WERI-Rb-1 (cell line): ENCODE results near the gene DTL.

Experiments
- DNase-seq: peaks from one replicate; pipeline ENCODE4 v3.0.0-alpha.2; 2020
- H3K27ac ChIP-seq: fragments of 250-450 bp; sonication (Bioruptor Pico); 2 replicates; pipeline ENCODE4 v1.5.1; 2020; ENCODE audit warnings: mild to moderate bottlenecking, moderate library complexity
- H3K27me3 ChIP-seq: fragments of 250-450 bp; sonication (Bioruptor Pico); 2 replicates; pipeline ENCODE4 v1.5.1; 2021; ENCODE audit warnings: mild to moderate bottlenecking, low read depth, moderate library complexity; ENCODE audit not compliant: insufficient read depth, severe bottlenecking
- H3K36me3 ChIP-seq: fragments of 250-450 bp; sonication (Bioruptor Pico); 2 replicates; pipeline ENCODE4 v1.5.1; 2020; ENCODE audit warnings: mild to moderate bottlenecking, moderate library complexity
- H3K4me3 ChIP-seq: 2 replicates; pipeline ENCODE4 v1.5.1; 2011; ENCODE audit warnings: low read depth, mild to moderate bottlenecking, control low read depth, low read length
- H3K9me3 ChIP-seq: fragments of 250-450 bp; sonication (Bioruptor Pico); 2 replicates; pipeline ENCODE4 v1.5.1; 2021; ENCODE audit warnings: mild to moderate bottlenecking, moderate library complexity; ENCODE audit not compliant: severe bottlenecking
- TF ChIP-seq, protein P1 (sequence below): IDR thresholded peaks from 2 replicates; pipeline ENCODE4 v1.5.1; 2011; ENCODE audit warnings: low read depth, mild to moderate bottlenecking, control low read depth, inconsistent platforms, low read length

Gene DTL

DNA sequence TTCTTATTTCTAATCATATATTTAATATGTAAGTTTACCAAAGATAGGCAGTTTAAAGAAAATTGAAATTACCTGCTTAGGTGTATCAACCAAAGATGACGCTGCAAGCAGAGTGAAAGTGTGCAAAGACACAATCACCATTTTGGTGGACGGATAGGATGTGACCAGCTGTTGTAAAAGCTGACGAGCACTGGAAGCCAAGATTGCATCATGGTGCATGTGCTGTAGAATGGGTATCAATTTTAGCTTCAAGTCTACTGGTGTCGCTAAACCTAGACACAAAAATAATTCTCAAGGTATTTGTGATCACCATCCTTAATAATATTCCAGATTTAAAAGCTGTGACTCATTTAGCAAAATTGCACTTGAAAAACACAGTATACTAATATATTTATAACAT lies 28.4 kb upstream of the DTL start:
- no peak overlapping the region for H3K4me3 ChIP-seq
- no peaks in the 10 kb centered on the region for H3K9me3 ChIP-seq
- DNase-seq, result no peak
- TF ChIP-seq, protein P1, sequence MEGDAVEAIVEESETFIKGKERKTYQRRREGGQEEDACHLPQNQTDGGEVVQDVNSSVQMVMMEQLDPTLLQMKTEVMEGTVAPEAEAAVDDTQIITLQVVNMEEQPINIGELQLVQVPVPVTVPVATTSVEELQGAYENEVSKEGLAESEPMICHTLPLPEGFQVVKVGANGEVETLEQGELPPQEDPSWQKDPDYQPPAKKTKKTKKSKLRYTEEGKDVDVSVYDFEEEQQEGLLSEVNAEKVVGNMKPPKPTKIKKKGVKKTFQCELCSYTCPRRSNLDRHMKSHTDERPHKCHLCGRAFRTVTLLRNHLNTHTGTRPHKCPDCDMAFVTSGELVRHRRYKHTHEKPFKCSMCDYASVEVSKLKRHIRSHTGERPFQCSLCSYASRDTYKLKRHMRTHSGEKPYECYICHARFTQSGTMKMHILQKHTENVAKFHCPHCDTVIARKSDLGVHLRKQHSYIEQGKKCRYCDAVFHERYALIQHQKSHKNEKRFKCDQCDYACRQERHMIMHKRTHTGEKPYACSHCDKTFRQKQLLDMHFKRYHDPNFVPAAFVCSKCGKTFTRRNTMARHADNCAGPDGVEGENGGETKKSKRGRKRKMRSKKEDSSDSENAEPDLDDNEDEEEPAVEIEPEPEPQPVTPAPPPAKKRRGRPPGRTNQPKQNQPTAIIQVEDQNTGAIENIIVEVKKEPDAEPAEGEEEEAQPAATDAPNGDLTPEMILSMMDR, result no peak
- H3K27ac ChIP-seq, result no peak overlapping the region
- H3K36me3 ChIP-seq, result peaks cover 66% of the 10 kb centered on the region
- H3K27me3 ChIP-seq, result no peaks in the 10 kb centered on the region

DNA sequence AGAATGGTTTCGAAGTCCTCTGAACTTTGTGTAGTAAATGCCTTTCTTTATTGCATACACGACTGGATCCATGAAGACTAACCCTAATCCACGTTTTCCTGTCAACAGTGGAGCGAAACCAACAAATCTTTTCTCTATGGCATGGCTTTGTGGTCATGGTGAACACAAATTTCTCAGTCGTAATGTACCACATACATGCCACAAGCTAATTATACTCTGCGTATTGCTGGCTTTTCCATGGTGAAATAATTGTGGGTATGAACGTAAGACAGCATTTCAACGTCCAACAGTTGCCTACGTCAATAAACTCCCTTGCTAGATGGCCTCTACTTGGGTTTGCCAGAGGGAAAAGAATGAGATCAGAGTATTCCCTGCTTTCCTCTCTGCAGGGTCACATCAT lies 27.7 kb upstream of the DTL start:
- no peak for DNase-seq
- Histone ChIP-seq H3K36me3 (peaks cover 66% of the 10 kb centered on the region), H3K27me3 (no peaks in the 10 kb centered on the region), H3K4me3 (no peak overlapping the region), H3K27ac (no peak overlapping the region), H3K9me3 (no peaks in the 10 kb centered on the region)
- TF ChIP-seq, protein P1, result no peak

DNA sequence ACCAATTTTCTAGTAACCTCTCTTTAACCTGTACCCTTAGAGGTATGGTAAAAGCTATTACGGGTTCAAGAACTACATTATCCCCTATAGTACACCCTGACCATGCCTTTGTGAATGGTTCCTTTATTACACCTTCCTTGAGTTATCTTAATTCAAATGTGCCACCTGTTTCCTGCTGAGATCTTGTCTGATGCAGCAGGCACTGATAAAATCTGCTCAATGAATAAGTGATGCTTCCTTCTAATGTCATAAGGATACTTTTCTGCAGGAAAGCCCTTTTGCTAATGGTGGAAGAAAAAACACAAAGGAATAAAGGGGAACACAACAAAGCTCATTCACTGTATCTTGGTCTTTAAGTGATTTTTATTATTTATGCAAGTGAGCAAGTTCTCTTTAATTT lies 26.0 kb upstream of the DTL start:
- H3K4me3 ChIP-seq, result no peak overlapping the region
- TF ChIP-seq, protein P1, result no peak
- H3K36me3 ChIP-seq, result peaks cover 64% of the 10 kb centered on the region
- no peak for DNase-seq
- H3K27me3 ChIP-seq, result no peaks in the 10 kb centered on the region
- H3K27ac ChIP-seq, result no peak overlapping the region
- no peaks in the 10 kb centered on the region for H3K9me3 ChIP-seq

DNA sequence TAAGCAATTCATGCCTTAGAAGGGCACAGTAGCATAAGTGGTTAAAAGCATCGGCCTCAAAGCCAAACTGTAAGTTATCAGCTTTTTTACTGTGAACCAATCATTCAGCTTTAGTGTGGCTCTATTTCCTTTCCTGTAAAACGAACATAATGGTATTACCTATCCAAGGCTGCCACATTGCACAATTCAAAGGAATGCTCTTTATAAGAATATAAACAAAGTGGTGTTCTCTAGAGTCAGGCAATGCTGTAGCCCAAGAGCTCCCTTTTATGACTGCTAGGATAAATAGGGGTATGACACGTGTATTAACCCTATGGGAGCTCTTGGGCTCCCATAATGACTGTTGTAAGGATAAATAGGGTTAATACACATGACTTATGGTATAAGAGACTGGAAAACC lies 25.5 kb upstream of the DTL start:
- Histone ChIP-seq H3K27me3 (no peaks in the 10 kb centered on the region), H3K9me3 (no peaks in the 10 kb centered on the region), H3K27ac (no peak overlapping the region), H3K4me3 (no peak overlapping the region), H3K36me3 (peaks cover 64% of the 10 kb centered on the region)
- TF ChIP-seq, protein P1, result no peak
- DNase-seq, result no peak

DNA sequence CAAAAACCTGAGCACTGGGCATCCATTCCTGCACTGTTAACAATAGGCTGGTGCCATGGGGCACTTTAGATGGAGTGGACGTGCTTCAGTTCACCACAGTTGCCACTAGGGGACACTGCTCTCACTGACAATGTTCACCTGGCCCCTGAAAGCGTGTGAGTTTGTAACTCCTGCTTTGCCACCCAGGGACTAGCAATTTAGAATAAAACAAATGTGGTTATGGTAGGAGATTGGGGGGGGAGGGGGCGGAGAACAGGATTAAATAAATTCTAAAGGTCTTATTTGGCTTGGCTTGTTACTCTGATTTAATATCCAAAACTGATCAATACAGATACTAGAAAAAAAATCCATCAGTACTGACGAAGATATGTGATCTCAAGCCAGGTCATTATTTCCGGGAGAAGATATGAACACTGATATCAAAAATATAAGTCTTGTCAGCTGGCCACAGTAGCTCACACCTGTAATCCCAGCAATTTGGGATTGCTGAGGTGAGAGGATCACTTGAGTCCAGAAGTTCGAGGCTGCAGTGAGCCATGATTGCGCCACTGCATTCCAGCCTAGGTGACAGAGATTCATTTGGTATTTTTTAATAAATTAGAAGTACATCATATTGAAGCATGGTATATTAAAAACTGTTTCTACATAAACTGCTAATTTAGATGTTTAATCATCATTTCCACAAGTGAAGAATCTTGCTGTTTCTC lies 23.4 kb upstream of the DTL start:
- no peak overlapping the region for H3K27ac ChIP-seq
- no peaks in the 10 kb centered on the region for H3K9me3 ChIP-seq
- H3K4me3 ChIP-seq, result no peak overlapping the region
- DNase-seq, result peak; percentile 76
- H3K27me3 ChIP-seq, result no peaks in the 10 kb centered on the region
- H3K36me3 ChIP-seq, result peaks cover 66% of the 10 kb centered on the region
- TF ChIP-seq, protein P1, result peak; percentile 99

DNA sequence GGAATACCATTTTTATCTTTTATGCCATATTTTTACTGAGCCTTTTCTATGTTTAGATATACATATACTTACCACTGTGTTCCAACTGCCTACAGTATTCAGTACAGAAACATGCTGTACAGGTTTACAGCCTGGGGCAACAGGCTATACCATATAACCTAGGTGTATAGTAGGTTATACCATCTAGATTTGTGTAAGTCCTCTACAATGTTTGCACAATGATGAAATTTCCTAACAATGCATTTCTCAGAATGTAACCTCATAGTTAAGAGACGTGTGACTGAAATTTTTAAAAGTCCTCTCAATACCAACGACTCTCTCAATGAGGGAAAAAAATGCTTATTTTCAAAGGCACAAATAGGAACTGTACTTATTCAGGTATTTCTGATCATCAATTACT lies 21.9 kb upstream of the DTL start:
- DNase-seq, result no peak
- peaks cover 56% of the 10 kb centered on the region for H3K36me3 ChIP-seq
- no peak overlapping the region for H3K4me3 ChIP-seq
- no peak overlapping the region for H3K27ac ChIP-seq
- no peaks in the 10 kb centered on the region for H3K9me3 ChIP-seq
- TF ChIP-seq, protein P1, result no peak
- no peaks in the 10 kb centered on the region for H3K27me3 ChIP-seq
